ENCODE data around the gene PER2. TPM values are rescaled to one million over a fixed set of nuclear protein-coding genes. Genes with fewer than 3 reads are reported as not detected.

The PER2 gene
- total and polyA plus RNA-seq, 10 of the 15 experiments (the other 5 are each of a cell fraction or from before 2014, with no cell fraction given), result 1.5 to 15.1 (median 4.6) TPM

DNA sequence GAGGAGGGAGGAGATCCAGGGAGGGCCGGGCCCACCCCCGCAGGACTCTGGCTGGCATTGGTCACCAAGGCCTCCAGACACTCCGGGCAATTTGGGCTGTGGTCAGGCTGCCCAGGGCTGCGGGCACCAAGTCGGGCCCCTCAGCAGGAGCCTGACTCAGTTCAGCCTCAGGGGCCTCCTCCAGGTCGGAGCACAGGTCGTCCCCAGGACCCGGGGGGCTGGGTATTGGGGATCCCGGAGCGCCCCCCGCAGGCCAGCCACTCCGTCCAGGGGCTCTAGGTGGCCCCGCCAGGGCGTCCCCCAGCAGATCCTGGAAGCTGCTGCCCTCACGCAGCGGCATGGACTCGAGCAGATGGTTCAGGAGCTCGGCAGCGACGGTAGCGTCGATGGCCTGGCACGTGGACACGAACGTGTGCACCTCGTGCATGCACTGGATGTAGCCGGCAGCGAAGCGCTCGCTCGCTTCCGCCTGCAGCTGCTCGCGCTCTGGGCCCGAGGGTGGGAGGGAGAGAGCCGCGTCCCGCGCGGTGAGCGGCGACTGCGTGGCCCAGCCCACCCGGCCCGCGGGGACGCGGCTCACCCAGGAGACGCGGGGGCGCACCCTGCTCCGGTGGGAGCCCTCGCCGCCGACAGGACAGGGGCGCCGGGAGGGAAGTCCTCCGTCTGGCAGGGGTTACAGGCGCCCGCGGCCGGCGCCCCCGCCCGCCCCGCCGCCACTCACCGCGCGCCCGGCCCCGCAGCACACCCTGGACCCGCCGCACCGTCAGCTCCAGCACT, 49.5 kb downstream of the PER2 start:
- H2AFZ ChIP-seq (ENCODE audit: control insufficient read depth, low read depth, low read length), result no peak overlapping the region
- in situ Hi-C loops (cut with MboI), result no loop called here
- H3K9ac ChIP-seq (ENCODE audit: control insufficient read depth, insufficient read depth, low read length), result no peak overlapping the region
- ChIA-PET SMC1A (ENCODE audit: uncharacterized antibody, unreplicated experiment) (no interaction called here), POLR2A (interaction anchor here (0.6 kb wide), 1 partner anchor 454 kb away, joined by 3 read pairs; no protein-coding TSS in a partner anchor), RAD21 (ENCODE audit: unreplicated experiment) (no interaction called here), CTCF (no interaction called here)
- H3K36me3 ChIP-seq (ENCODE audit: control insufficient read depth in 2 of 2, insufficient read depth in 2 of 2, low read length in 1 of 2), result no peaks in the 10 kb centered on the region
- ATAC-seq (no peak), FAIRE-seq (no peak), DNase-seq (ENCODE audit: low read depth, low spot score) (no peak)
- no TSS peak for BruUV-seq (replicated peaks)
- 0 out of 2 replicates have a peak, but pooled peaks cover 3% of the 10 kb centered on the region for H3K4me1 ChIP-seq (ENCODE audit: control insufficient read depth, insufficient read depth, low read length)
- H3K9me3 ChIP-seq (replicated peaks; ENCODE audit: control insufficient read depth, insufficient read depth, low read length), result no peaks in the 10 kb centered on the region
- no peak overlapping the region for H3K27ac ChIP-seq (ENCODE audit: control insufficient read depth, insufficient read depth)
- 64% methylated on average over 50 of the region's 75 CpGs for WGBS (ENCODE audit: insufficient coverage, insufficient replicate concordance, low lambda C conversion rate, missing lambda C conversion rate)
- peaks cover 0 to 8% of the 10 kb centered on the region in 2 experiments; a peak in 3 of 4 replicates for H3K27me3 ChIP-seq (replicated peaks in 1 of 2; ENCODE audit: control insufficient read depth in 2 of 2, insufficient read depth in 2 of 2, low read length in 1 of 2)
- peak overlapping the region; percentile 42; the same call in 1 of the 2 replicates for H3K4me2 ChIP-seq (ENCODE audit: control insufficient read depth, insufficient read depth)
- intact Hi-C loops (cut with micrococcal nuclease; ENCODE audit: unreplicated experiment), result no loop called here
- H3K79me2 ChIP-seq (ENCODE audit: control insufficient read depth, insufficient read depth, low read length), result no peaks in the 10 kb centered on the region
- TF ChIP-seq SUZ12 (IDR thresholded peaks at IDR 0.05; ENCODE audit: unreplicated experiment) (peak; percentile 10), YBX1 (IDR thresholded peaks at IDR 0.05) (no peak)
- no peak overlapping the region for H3K4me3 ChIP-seq
- H4K20me1 ChIP-seq (ENCODE audit: control insufficient read depth, insufficient read depth), result no peaks in the 10 kb centered on the region

GRCh38 chr2:238238311-238238765, 50.1 kb downstream of the PER2 start:
- Histone ChIP-seq H3K27me3 (replicated peaks in 1 of 2; ENCODE audit: control insufficient read depth in 2 of 2, insufficient read depth in 2 of 2, low read length in 1 of 2) (peaks cover 0 to 12% of the 10 kb centered on the region in 2 experiments; a peak in 3 of 4 replicates), H3K27ac (ENCODE audit: control insufficient read depth, insufficient read depth) (no peak overlapping the region), H3K4me1 (ENCODE audit: control insufficient read depth, insufficient read depth, low read length) (0 out of 2 replicates have a peak, but pooled peaks cover 3% of the 10 kb centered on the region), H3K4me3 (no peak overlapping the region), H3K9me3 (replicated peaks; ENCODE audit: control insufficient read depth, insufficient read depth, low read length) (no peaks in the 10 kb centered on the region; the same call in 2 of the 3 replicates), H3K4me2 (ENCODE audit: control insufficient read depth, insufficient read depth) (no peak overlapping the region), H2AFZ (ENCODE audit: control insufficient read depth, low read depth, low read length) (no peak overlapping the region), H4K20me1 (ENCODE audit: control insufficient read depth, insufficient read depth) (no peaks in the 10 kb centered on the region), H3K9ac (ENCODE audit: control insufficient read depth, insufficient read depth, low read length) (no peak overlapping the region), H3K79me2 (ENCODE audit: control insufficient read depth, insufficient read depth, low read length) (no peaks in the 10 kb centered on the region), H3K36me3 (ENCODE audit: control insufficient read depth in 2 of 2, insufficient read depth in 2 of 2, low read length in 1 of 2) (no peaks in the 10 kb centered on the region)
- ChIA-PET CTCF (no interaction called here), POLR2A (no interaction called here), SMC1A (ENCODE audit: uncharacterized antibody, unreplicated experiment) (no interaction called here), RAD21 (ENCODE audit: unreplicated experiment) (no interaction called here)
- DNase-seq (ENCODE audit: low read depth, low spot score), result no peak
- WGBS (ENCODE audit: insufficient coverage, insufficient replicate concordance, low lambda C conversion rate, missing lambda C conversion rate), result 44% methylated on average over 5 of the region's 5 CpGs
- intact Hi-C loops (cut with micrococcal nuclease; ENCODE audit: unreplicated experiment), result no loop called here
- no TSS peak for BruUV-seq (replicated peaks)
- ATAC-seq, result no peak
- TF ChIP-seq PAX5 (IDR thresholded peaks at IDR 0.05; ENCODE audit: borderline replicate concordance, low read depth, low read length) (no peak), SPI1 (IDR thresholded peaks at IDR 0.05; ENCODE audit: borderline replicate concordance, insufficient read depth, low read depth, low read length) (no peak)
- TF ChIP-seq, protein P1, sequence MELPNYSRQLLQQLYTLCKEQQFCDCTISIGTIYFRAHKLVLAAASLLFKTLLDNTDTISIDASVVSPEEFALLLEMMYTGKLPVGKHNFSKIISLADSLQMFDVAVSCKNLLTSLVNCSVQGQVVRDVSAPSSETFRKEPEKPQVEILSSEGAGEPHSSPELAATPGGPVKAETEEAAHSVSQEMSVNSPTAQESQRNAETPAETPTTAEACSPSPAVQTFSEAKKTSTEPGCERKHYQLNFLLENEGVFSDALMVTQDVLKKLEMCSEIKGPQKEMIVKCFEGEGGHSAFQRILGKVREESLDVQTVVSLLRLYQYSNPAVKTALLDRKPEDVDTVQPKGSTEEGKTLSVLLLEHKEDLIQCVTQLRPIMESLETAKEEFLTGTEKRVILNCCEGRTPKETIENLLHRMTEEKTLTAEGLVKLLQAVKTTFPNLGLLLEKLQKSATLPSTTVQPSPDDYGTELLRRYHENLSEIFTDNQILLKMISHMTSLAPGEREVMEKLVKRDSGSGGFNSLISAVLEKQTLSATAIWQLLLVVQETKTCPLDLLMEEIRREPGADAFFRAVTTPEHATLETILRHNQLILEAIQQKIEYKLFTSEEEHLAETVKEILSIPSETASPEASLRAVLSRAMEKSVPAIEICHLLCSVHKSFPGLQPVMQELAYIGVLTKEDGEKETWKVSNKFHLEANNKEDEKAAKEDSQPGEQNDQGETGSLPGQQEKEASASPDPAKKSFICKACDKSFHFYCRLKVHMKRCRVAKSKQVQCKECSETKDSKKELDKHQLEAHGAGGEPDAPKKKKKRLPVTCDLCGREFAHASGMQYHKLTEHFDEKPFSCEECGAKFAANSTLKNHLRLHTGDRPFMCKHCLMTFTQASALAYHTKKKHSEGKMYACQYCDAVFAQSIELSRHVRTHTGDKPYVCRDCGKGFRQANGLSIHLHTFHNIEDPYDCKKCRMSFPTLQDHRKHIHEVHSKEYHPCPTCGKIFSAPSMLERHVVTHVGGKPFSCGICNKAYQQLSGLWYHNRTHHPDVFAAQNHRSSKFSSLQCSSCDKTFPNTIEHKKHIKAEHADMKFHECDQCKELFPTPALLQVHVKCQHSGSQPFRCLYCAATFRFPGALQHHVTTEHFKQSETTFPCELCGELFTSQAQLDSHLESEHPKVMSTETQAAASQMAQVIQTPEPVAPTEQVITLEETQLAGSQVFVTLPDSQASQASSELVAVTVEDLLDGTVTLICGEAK (IDR thresholded peaks at IDR 0.05; ENCODE audit: borderline replicate concordance), result no peak
- peak; percentile 7 for FAIRE-seq
- in situ Hi-C loops (cut with MboI), result no loop called here

Measured in GM12878 (cell line).